GM18511 (cell line): ENCODE measurements around the gene TREM1.
"Not testable (repeated sequence)": the region's sequence is repeated elsewhere in the genome, so short reads cannot be mapped to it uniquely, and the experiment has no call there.

Source experiments
- ATAC-seq: cut with Tn5 transposase; IDR thresholded peaks from one replicate; pipeline ENCODE4 v1.9.1; 2021; ENCODE audit warnings: mild to moderate bottlenecking, moderate library complexity; ENCODE audit not compliant: unreplicated experiment

TREM1 gene

DNA sequence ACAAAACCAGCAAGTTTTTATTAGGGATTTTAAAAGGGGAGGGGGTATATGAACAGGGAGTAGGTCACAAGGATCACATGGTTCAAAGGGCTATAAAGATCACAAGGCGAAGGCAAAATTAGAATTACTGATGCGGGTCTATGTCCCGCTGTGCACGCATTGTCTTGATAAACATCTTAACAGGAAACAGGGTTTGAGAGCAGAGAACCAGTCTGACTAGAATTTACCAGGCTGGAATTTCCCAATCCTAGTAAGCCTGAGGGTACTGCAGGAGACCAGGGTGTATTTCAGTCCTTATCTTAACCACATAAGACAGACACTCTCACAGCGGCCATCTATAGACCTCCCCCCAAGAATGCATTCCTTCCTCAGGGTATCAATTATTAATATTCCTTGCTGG is 10.8 kb upstream of the TREM1 start:
- not testable (repeated sequence) for ATAC-seq

DNA sequence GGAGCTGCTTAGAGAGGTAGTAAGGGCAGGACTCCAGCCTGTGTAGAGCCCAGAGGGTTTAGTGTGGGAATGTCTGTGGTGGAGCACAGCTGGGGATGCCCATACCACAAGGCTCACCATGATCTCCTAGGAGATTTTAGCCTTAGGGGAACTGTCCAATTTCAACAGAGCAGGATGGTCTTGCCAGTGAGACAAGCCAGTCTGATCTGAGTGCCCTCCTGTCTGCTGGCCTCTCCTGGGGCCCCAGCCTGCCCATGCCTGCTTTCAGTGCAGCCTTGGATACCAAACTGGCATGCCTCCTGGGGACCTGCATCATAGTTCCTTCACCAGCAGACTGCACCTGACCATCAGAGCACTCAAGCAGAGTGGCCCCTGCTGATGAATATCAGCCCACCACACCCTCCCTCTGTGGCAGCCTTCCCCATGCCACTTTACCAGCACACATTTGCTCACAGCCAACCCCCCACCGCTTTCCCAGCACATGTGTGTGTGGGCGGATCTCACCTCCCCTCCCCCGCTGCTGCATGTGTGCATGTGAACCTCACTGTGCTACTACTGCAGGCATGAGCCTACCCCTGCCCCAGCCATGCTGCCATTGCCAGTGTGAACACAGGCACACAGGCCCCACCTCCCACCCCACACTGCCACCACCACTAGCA is 7.9 kb upstream of the TREM1 start:
- no peak for ATAC-seq

GRCh38 chr6:41291717-41292116 is 5.2 kb upstream of the TREM1 start:
- no peak for ATAC-seq

DNA sequence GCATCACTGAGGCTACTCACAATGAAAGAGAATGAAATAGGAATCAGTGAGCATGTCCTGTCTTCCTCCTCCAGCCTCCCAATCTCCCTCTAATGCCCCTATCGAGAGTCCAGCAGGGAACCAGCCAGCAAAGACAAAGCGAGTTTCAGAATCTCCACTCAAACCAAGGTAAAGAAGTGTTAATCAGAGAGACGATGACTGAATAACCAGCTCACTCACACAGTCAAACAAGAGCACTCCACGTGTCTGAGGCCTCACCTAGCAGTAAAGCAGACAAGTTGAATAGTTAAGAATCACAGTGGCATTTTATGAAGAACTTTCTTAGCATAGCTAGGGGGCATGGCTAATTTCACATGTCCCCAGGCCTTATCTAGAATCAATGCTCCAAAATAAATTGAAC is 3.3 kb upstream of the TREM1 start:
- no peak for ATAC-seq

GRCh38 chr6:41288754-41289129 is 2.3 kb upstream of the TREM1 start:
- no peak for ATAC-seq

DNA sequence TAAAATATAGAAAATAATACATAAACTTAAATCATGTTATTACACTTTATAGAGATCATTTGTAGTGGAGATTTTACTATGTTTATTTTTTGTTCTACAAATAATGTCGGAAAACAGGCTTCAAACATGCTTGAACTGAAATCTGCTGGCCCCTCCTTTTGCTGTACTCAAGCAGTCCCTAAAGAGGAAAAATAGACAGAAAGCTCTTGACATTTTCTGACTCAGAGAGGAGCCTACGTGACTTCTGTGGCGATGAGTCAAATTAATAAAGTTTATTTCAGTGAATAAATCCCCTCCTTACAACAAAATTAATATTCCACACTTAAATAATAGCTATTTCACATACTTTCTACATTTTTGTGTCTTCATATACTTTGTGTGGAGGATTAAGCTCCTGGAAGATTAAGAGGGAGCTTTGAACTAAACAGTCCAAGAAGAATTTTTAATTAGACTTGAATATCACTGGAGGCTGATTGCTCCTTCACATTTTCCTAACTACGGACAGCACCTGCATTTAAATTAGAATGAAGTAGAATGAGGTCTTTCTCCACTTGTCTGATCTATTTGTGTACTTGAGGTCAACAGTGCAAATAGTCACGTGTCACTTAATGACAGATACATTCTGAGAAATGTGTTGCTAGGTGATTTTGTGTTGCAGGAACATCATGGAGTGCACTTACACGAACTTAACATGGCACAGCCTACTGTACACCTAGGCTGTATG is 1.7 kb upstream of the TREM1 start:
- no peak for ATAC-seq

- ATAC-seq = no peak
Observed at GRCh38 chr6:41284726-41285125, 1.8 kb downstream of the TREM1 start.

DNA sequence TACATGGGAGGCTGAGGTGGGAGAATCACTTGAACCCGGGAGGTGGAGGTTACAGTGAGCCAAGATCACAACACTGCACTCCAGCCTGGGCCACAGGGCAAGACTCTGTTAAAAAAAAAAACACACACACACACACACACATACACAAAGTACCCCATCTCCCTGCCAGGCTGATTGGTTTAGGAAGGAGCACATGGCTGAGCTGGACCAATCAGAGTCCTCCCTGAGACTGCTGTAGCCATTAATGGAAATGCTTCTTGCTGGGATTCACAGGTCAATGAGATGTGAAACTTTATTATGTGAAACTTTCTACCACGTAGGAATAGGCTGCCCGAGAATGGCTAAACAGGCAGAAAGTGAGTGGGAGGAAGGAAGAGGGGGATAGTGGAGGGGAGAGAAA is 2.9 kb downstream of the TREM1 start:
- ATAC-seq = no peak

DNA sequence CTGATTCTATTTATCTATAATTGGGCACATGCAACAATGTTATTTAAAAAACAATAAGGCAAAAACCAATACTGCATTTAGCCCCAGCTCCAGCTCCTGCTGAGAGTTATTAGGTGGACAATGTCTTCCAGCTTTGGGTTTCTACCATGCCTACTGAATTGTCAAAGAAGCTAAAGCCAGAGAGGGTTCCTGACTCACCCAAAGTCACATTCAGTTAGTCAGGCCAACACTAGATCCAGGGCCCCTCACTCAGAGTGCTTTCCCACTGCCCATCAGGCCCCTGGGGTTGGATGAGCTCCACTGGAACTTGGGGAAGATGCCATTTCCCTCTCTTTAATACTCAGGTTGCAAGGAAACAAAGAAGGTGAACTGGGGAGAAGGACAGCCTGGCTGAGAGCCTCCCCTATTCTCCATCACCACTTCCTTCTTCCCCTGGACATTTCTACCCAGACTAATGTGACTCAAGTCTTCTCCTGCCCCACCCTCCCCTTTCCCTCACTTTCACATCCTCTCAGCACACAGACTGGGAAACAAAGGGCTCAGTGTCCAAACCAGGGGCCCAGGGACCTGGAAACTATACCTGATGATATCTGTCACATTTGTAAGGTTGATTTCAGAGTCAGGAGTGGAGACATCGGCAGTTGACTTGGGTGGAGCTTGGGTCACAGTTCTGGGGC is 6.0 kb downstream of the TREM1 start:
- ATAC-seq = no peak

- ATAC-seq = no peak
Observed at GRCh38 chr6:41278699-41279405, 7.6 kb downstream of the TREM1 start.

DNA sequence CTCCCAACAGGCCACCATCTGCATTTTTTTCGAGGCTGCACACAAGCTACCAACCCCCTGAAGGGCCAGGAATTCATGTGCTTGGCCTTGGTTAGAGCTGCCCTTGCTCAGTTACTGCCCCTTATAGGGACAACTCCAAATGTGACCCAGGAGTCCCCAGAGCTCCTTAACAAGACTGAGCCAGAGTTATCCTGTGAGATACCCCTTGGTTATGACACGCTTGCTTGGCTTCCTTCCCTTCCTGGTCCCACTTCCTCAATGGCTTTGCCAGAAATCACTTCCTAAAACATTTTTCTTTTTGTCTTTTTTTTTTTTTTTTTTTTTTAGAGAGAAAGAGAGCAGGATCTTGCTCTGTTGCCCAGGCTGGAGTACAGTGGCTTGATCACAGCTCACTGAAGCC is 8.9 kb downstream of the TREM1 start:
- no peak for ATAC-seq

DNA sequence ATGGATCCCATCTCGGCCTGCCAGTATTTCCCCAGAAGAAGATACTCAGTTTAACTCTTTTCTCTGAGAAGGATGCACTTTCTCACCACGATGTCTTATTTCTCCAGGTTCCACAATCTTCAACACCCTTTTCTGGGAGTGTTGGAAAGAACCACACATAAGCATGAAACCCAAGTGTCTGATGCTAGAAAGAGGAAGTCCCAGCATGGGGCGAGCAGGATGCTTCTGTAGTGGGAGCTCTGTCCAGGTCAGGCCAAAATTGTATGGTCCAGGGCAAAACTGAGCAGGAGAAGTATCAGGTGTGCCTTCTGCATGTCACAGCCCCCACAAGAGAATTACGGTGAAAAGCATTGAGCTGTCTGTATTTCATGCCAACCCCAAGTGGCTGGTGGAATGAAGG is 11.0 kb downstream of the TREM1 start:
- ATAC-seq = no peak

DNA sequence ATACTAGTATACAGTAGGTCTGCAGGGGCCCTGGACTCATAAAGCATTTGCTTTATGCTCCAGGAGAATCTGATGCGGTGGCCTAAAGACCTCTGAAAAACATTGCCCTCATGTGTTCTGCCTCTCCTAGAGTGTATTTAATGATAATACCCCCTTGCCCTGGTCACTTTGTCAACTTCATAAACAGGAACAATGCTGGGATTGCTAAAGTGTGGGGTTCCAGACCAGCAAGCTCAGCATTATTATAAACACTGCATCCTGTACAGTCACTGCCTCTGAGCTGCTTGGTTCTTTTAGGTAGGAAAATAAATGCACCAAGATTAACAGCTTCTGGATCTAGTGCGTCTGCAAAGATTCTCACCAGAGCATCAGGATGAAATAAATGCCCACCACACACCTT is 12.2 kb downstream of the TREM1 start:
- no peak for ATAC-seq

GRCh38 chr6:41273714-41274113 is 12.8 kb downstream of the TREM1 start:
- ATAC-seq = no peak

DNA sequence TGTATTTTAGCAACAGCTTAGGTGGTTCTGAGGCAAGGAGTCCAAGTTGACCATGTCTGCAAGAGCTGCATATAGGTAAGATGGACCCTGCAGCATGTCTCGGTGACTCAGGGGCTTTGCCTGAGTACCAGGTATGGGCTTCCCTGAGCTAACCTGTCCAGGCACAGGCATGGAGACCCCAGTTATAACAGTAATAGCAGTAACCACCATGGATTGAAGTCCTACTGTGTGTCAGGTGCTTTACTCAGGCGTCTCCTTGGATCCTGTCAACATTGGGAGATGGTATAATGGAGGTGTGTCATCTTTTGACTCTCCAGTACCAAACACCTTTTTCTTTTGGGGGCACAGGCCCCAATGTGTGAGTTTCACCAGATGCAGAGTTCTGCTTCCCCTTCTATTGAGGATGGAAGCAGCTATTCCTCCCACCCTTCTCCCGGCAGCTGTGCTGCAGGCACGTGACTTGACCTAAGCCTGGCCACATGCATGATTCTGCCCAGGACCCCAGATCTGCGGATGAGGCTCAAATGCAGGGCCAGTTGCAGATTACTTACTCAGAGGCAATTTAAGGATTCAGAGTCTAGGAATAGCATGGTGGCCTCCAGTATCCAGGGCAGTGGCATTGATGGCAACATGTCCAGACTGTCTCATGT is 13.8 kb downstream of the TREM1 start:
- ATAC-seq = no peak

DNA sequence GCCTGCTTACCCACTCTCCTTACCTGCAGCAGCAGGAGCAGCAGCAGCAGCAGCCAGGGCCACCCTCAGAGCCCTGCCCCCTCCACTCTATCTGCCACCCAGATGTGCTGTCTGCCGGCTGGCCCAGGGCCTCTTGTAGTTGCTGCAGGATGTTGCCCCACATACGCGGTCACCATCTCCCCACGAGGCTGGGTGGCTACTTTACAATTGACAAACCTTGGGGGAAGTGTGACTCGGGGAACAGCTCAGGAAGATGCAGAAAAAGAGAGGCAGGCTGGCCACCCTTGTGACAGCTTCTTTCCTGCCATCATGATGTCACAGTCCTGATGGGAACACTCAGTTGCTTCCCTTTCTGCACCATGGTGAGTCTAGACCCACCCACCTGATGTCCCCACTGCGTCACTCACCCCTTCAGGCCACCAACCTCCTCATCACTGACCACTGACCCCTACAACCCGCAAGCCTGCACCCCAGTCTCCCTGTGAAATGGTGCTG is 14.5 kb downstream of the TREM1 start:
- ATAC-seq = no peak

DNA sequence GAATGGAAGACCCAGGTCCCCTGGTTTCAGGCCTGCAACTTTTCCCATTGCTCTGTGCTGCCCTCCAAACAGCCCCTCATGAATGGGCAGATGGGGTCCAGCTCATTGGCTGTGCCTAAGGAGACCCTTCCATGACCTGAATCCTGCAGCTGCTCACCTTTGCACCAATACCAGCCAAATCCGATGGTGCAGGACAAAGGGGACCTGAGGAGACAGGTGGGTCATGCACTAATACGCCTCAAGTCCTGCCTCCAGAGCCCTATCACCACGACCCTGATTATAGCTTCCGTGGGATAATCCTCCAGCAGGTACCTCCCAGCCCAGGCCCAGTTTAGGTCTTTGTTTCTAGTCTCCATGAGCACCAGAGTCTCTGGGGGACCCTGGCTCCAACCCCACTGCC is 16.8 kb downstream of the TREM1 start:
- no peak for ATAC-seq

GRCh38 chr6:41269166-41269565 is 17.3 kb downstream of the TREM1 start:
- ATAC-seq = no peak

DNA sequence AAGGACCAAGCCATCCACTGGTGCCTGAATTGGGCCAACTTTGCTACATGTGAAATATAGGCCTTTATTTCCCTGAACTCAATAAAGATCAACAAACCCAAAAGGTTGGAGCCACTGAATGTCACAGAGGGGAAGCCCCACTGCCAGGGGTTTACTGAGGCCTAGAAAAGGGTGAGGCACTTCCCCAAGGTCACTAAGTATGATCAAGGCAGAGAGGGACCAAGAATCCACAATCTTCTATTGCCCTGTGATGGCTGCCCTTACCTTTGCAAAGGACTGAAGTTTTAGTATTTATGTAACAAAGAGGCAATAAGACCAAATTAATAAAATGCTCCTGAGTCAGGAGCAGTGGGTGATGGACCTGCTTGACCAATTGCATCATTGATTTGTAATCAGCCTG is 18.0 kb downstream of the TREM1 start:
- no peak for ATAC-seq

DNA sequence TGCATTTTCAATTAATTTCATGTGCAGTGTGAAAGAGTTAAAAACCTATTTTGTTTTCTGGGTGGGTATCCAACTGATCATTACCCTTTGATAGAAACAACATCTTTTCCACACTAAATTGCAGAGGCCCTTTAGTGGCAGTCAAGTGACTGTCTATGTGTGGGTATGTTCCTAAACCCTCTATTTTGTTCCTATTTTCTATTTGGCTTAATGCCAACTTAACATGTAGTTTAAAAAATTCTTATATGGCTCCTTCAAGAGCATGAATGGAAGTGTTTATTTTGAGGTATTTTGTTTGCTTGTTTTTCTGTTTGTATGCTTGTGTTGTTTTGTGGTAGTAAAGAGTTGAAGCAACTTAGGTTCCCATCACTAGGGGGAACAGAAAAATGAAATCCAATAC is 19.9 kb downstream of the TREM1 start:
- ATAC-seq = no peak

GRCh38 chr6:41263267-41263666 is 23.2 kb downstream of the TREM1 start:
- no peak for ATAC-seq
